ENCODE data around the gene B3GNT3. TPM values are rescaled to one million over a fixed set of nuclear protein-coding genes. Genes with fewer than 3 reads are reported as not detected.

The B3GNT3 gene
- total and polyA plus RNA-seq, 2 of the 13 experiments (the other 11 are each of a cell fraction or from before 2014, with no cell fraction given): 0.86 to 4.0 TPM

DNA sequence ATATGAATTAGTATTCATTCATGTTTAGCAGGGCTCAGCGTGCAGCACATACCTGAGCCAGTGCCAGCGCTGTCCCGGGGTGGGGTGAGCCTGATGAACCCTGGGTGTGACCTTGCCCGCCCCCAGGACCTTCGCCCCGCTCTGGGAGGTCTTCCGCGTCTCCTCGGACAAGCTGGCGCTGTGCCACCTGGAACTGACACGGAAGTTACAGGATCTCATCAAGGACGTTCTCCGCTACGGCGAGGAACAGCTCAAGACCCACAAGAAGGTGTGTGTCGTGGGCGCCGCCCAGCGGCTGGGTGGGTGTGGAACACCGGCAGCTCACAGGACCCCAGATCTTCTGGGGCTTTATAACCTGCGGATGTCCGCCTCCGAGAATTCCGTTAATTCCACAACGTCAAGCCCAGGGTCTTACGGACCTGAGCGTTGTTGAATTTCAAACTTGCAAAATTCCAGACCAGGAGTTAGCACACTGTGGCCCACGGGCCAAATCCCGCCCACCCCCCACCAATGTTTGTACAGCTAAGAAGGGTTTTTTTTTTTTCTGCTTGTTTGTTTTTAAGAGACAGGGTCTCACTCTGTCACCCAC, 28.3 kb upstream of the B3GNT3 start:
- ATAC-seq (peak; percentile 83), FAIRE-seq (peak; percentile 92), DNase-seq (ENCODE audit: low spot score) (peak; percentile 89)
- ChIA-PET CTCF (ENCODE audit: low intra/inter-chr PET ratio, low total read pairs) (interaction anchor here (1.4 to 1.5 kb wide), 2 partner anchors 9 to 63 kb away, joined by 4 to 9 read pairs; no protein-coding TSS in a partner anchor), POLR2A (interaction anchor here (1.0 to 2.4 kb wide), 7 partner anchors 28 to 255 kb away, joined by 3 to 18 read pairs (median 4); partner anchors contain the start of genes B3GNT3, CCDC124, JAK3 and MAP1S)
- Histone ChIP-seq H3K4me2 (ENCODE audit: low read depth, low read length) (peak overlapping the region; percentile 60), H3K36me3 (replicated peaks in 1 of 2; ENCODE audit: control insufficient read depth in 1 of 2, insufficient read depth in 2 of 2, low read length in 2 of 2) (no peaks in the 10 kb centered on the region), H3K79me2 (ENCODE audit: insufficient read depth, low read length) (no peaks in the 10 kb centered on the region), H3K4me3 (replicated peaks in 1 of 3; ENCODE audit: insufficient read depth in 1 of 3, low read depth in 2 of 3, low read length in 3 of 3) (peak overlapping the region; percentile 8 to 63 (median 13); a peak in 3 of 6 replicates), H3K9ac (ENCODE audit: insufficient read depth, low read depth, low read length) (peak overlapping the region; percentile 20; the same call in 1 of the 2 replicates), H2AFZ (ENCODE audit: low read length) (no peak overlapping the region), H4K20me1 (ENCODE audit: insufficient read depth, low read length) (no peaks in the 10 kb centered on the region), H3K27me3 (ENCODE audit: control insufficient read depth in 1 of 2, insufficient read depth in 2 of 2, low read length in 2 of 2) (no peaks in the 10 kb centered on the region), H3K9me3 (ENCODE audit: low read length) (no peaks in the 10 kb centered on the region), H3K27ac (ENCODE audit: extremely low read length, insufficient read depth, low read length) (peak overlapping the region; percentile 58), H3K4me1 (ENCODE audit: insufficient read depth, low read length) (peaks cover 28% of the 10 kb centered on the region)
- BruUV-seq (replicated peaks): no TSS peak
- in situ Hi-C loops (cut with HindIII; ENCODE audit: extremely low pct_ligation_motif_present, low pct_unique_long_range_greater_than_20kb): no loop called here
- intact Hi-C loops (cut with micrococcal nuclease; ENCODE audit: unreplicated experiment): loop anchor here (2.0 kb wide), 1 partner anchor 62 kb away; no protein-coding TSS in a partner anchor
- WGBS (ENCODE audit: low lambda C conversion rate): 2% methylated on average over 10 of the region's 29 CpGs
- TF ChIP-seq RAD21 (CRISPR knock-in tag; IDR thresholded peaks at IDR 0.05): peak; percentile 87
- peak; percentile 98 for TF ChIP-seq CTCF (CRISPR knock-in tag; IDR thresholded peaks at IDR 0.05)
- 0 out of 2 replicates have a peak, but pooled peaks have one; percentile 19 for TF ChIP-seq ZKSCAN1 (IDR thresholded peaks at IDR 0.05; ENCODE audit: low read length)
- peak; percentile 78 for TF ChIP-seq RARA (CRISPR knock-in tag; IDR thresholded peaks at IDR 0.05)
- TF ChIP-seq ZNF549 (CRISPR knock-in tag; IDR thresholded peaks at IDR 0.05): no peak
- TF ChIP-seq GFI1 (CRISPR knock-in tag; IDR thresholded peaks at IDR 0.05; ENCODE audit: borderline replicate concordance): no peak
- peak; percentile 34; the same call in 1 of the 2 replicates for TF ChIP-seq ZSCAN29 (CRISPR knock-in tag; conservative IDR thresholded peaks at IDR 0.05)
- peak; percentile 25; the same call in 1 of the 2 replicates for TF ChIP-seq ZNF768 (CRISPR knock-in tag; IDR thresholded peaks at IDR 0.05)
- TF ChIP-seq POGZ (CRISPR knock-in tag; IDR thresholded peaks at IDR 0.05): peak; percentile 62
- TF ChIP-seq ZNF513 (CRISPR knock-in tag; conservative IDR thresholded peaks at IDR 0.05): no peak
- 0 out of 2 replicates have a peak, but pooled peaks have one; percentile 17 for TF ChIP-seq FOXJ3 (CRISPR knock-in tag; IDR thresholded peaks at IDR 0.05; ENCODE audit: borderline replicate concordance)
- TF ChIP-seq, protein P1, sequence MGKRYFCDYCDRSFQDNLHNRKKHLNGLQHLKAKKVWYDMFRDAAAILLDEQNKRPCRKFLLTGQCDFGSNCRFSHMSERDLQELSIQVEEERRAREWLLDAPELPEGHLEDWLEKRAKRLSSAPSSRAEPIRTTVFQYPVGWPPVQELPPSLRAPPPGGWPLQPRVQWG (CRISPR knock-in tag; IDR thresholded peaks at IDR 0.05; ENCODE audit: borderline replicate concordance, low read depth): no peak
- no peak for TF ChIP-seq SETDB1 (CRISPR knock-in tag; IDR thresholded peaks at IDR 0.05; ENCODE audit: borderline replicate concordance)
- TF ChIP-seq ZNF766 (CRISPR knock-in tag; IDR thresholded peaks at IDR 0.05; ENCODE audit: borderline replicate concordance): peak; percentile 61; the same call in 1 of the 2 replicates
- TF ChIP-seq ZNF580 (CRISPR knock-in tag; IDR thresholded peaks at IDR 0.05; ENCODE audit: borderline replicate concordance, low read depth): 0 out of 2 replicates have a peak, but pooled peaks have one; percentile 51
- TF ChIP-seq ZNF331 (CRISPR knock-in tag; IDR thresholded peaks at IDR 0.05): peak; percentile 41; the same call in 1 of the 2 replicates
- TF ChIP-seq HDAC2 (CRISPR knock-in tag; IDR thresholded peaks at IDR 0.05): peak; percentile 86
- TF ChIP-seq ZNF781 (CRISPR knock-in tag; IDR thresholded peaks at IDR 0.05; ENCODE audit: borderline replicate concordance, not compliant biosample characterization): no peak

All from HepG2 (cell line).